Esophagus muscularis mucosa (tissue), 4 donors: ENCODE data around the gene PTPN7. TPM values are rescaled to one million over a fixed set of nuclear protein-coding genes. Genes with fewer than 3 reads are reported as not detected.

Source experiments
- DNase-seq: peaks from one replicate; pipeline ENCODE4 v3.0.0-alpha.2; 2017; ENCODE audit errors: extremely low spot score
- H3K27ac ChIP-seq, 4 donors: fragments of 200-600 bp; sonication (generic); replicated peaks in 1 of 4; 1 replicate in 3 of 4; 2 replicates in 1 of 4; pipeline ENCODE4 v1.5.1; 2016 to 2019; ENCODE audit warnings: mild to moderate bottlenecking in 1 of 4
- H3K27me3 ChIP-seq, 4 donors: fragments of 200-600 bp; sonication (generic); one replicate each; pipeline versions ENCODE4 v1.5.1 to v1.6.0; 2016 to 2019
- H3K36me3 ChIP-seq, 4 donors: fragments of 200-600 bp; sonication (generic); one replicate each; pipeline ENCODE4 v1.5.1; 2016 to 2019
- H3K4me1 ChIP-seq, 4 donors: fragments of 200-600 bp; sonication (generic); one replicate each; pipeline ENCODE4 v1.5.1; 2016 to 2019
- H3K4me3 ChIP-seq, 4 donors: fragments of 200-600 bp; sonication (generic); 1 replicate in 2 of 4; 2 replicates in 2 of 4; pipeline ENCODE4 v1.5.1; 2016 to 2019; ENCODE audit warnings: mild to moderate bottlenecking in 4 of 4, moderate library complexity in 1 of 4
- H3K9me3 ChIP-seq, 4 donors: fragments of 200-600 bp; sonication (generic); 1 replicate in 3 of 4; 2 replicates in 1 of 4; pipeline ENCODE4 v1.5.1; 2016 to 2019
- CTCF ChIP-seq, 3 experiments: fragments of 200-600 bp in 2 of 3; fragments of 450-650 bp in 1 of 3; sonication (generic) in 2 of 3; IDR thresholded peaks; one replicate each; pipeline ENCODE4 v1.5.1; 2017 to 2019; ENCODE audit warnings: antibody characterized with exemption in 3 of 3, mild to moderate bottlenecking in 2 of 3, moderate library complexity in 1 of 3
- EP300 ChIP-seq: sonication (generic); formaldehyde crosslinking; IDR thresholded peaks from one replicate; pipeline ENCODE4 v1.6.1; 2017; ENCODE audit warnings: antibody characterized with exemption
- POLR2A ChIP-seq: fragments of 450-650 bp; IDR thresholded peaks from one replicate; pipeline ENCODE4 v1.6.1; 2017; ENCODE audit warnings: antibody characterized with exemption, moderate library complexity, mild to moderate bottlenecking, low read depth
- POLR2AphosphoS5 ChIP-seq, 2 donors: sonication (generic); formaldehyde crosslinking; IDR thresholded peaks; one replicate each; pipeline ENCODE4 v1.6.1; 2017; ENCODE audit warnings: antibody characterized with exemption in 2 of 2
- WGBS: methylation state at CpG from one replicate; pipeline ENCODE4 v1.1.5; 2018; 5-methylcytosine and 5-hydroxymethylcytosine counted together
- intact Hi-C: fragments of 100-400 bp; cut with DNase I; formaldehyde crosslinking; loops from one replicate; pipeline ENCODE4 v1.15.1; 2023
- total RNA-seq, 4 donors: library from RNA; depleted of rRNA; stranded (reverse); fragments of >200 nt; gene quantifications; one replicate each; pipeline versions ENCODE4 v1.1.0 to v1.2.1, GENCODE V29; 2016

PTPN7 gene
- total RNA-seq, 4 donors from 2014 or later: 0.78 to 2.5 (median 1.3) TPM

DNA sequence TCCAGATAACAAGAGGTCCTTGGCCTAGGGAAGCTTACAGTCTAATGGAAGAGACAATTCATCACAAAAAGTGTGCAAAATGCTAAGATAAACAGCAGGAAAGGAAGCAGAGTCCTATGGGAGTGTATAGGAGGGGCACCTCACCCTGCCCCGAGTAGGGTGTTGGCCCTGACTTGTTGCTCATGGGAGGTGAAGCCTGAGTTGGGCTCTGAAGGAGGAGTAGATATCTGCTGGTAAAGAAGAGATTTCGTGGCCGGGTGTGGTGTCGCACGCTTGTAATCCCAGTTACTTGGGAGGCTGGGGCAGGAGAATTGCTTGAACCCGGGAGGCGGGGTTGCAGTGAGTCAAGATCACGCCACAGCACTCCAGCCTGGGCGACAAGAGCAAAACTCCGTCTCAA lies 56.3 kb downstream of the PTPN7 start:
- Histone ChIP-seq H3K27ac (no peak overlapping the region), H3K36me3 (no peaks in the 10 kb centered on the region), H3K9me3 (no peaks in the 10 kb centered on the region), H3K4me1 (peaks cover 0 to 5% (median 2%) of the 10 kb centered on the region in 4 donors), H3K27me3 (no peaks in the 10 kb centered on the region), H3K4me3 (no peak overlapping the region)
- no peak for DNase-seq
- intact Hi-C loops: no loop called here
- no peak for TF ChIP-seq CTCF (IDR thresholded peaks at IDR 0.05)
- no peak for TF ChIP-seq POLR2AphosphoS5 (IDR thresholded peaks at IDR 0.05)
- TF ChIP-seq EP300: no peak
- TF ChIP-seq POLR2A: no peak
- WGBS: 86% methylated on average over 10 of the region's 10 CpGs

DNA sequence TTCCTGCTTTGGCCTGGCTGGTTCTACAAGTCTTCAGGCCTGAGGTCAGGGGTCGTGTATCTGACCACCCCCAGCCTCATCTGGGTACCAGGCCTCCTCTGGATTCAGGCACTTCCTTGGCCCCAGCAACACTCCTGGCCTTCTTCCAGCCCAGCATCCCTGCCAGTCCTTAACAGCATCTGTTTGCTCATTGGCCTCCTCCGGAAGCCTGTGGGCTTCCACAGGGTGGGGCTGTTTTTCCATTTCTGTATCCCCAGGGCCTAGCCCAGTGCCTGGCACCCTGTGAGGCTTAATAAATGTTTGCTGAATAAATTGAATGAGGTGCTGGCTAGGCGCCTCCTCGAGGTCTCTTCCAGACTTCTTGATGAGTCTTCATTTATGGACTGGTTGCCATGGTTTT lies 59.2 kb downstream of the PTPN7 start:
- Histone ChIP-seq H3K9me3 (no peaks in the 10 kb centered on the region), H3K4me3 (no peak overlapping the region), H3K27me3 (no peaks in the 10 kb centered on the region), H3K4me1 (peaks cover 0 to 1% (median 0%) of the 10 kb centered on the region in 4 donors), H3K27ac (no peak overlapping the region), H3K36me3 (no peaks in the 10 kb centered on the region)
- WGBS: 66% methylated on average over 4 of the region's 4 CpGs
- DNase-seq: no peak
- TF ChIP-seq CTCF (IDR thresholded peaks at IDR 0.05) (no peak), POLR2A (no peak), POLR2AphosphoS5 (IDR thresholded peaks at IDR 0.05) (no peak)
- intact Hi-C loops: no loop called here

Other genes starting within 250 kb of the PTPN7 start
- gene LMOD1, start 214.1 kb downstream of the PTPN7 start, total RNA-seq: 1,000 to 10,000 TPM; 1,021 to 1,618 (median 1,290) TPM
- gene TIMM17A, start 205.1 kb downstream of the PTPN7 start, total RNA-seq: 10 to 100 TPM; 30.7 to 46.1 (median 32.4) TPM
- gene RNPEP, start 178.0 kb downstream of the PTPN7 start, total RNA-seq: 10 to 100 TPM; 33.0 to 49.0 (median 44.0) TPM
- 1 to 10 TPM in 2 of 4 donors, under 1 TPM in 1, not detected in 1; 0.17 to 2.9 (median 1.2) TPM for gene ELF3, start 150.0 kb downstream of the PTPN7 start, total RNA-seq
- under 1 TPM in 3 of 4 donors, not detected in 1; 0.17 to 0.69 (median 0.58) TPM for gene GPR37L1, start 37.7 kb downstream of the PTPN7 start, total RNA-seq
- gene ARL8A, start 15.9 kb downstream of the PTPN7 start, total RNA-seq: 10 to 100 TPM; 41.1 to 60.8 (median 53.6) TPM
- gene LGR6, start 33.2 kb upstream of the PTPN7 start, total RNA-seq: 1 to 10 TPM in 1 of 4 donors, under 1 TPM in 2, not detected in 1; under 0.01 to 1.2 (median 0.78) TPM
- 1 to 10 TPM; 1.5 to 2.0 (median 1.8) TPM for gene UBE2T, start 181.3 kb upstream of the PTPN7 start, total RNA-seq
- gene PPP1R12B, start 188.1 kb upstream of the PTPN7 start, total RNA-seq: 1,000 to 10,000 TPM in 2 of 4 donors, 100 to 1,000 TPM in 2; 692 to 1,262 (median 949) TPM